Small intestine (tissue), 7 donors: ENCODE results near the gene MAGI1. TPM values are rescaled to one million over a fixed set of nuclear protein-coding genes. Genes with fewer than 3 reads are reported as not detected.

Experiments
- DNase-seq, 2 donors: peaks; one replicate each; pipeline versions ENCODE4 v3.0.0 to v3.0.0-alpha.2; 2013
- FAIRE-seq: peaks from 2 replicates; lab custom pipeline; 2012; peaks lifted over from hg19 to GRCh38; lab: Jason Lieb, UNC
- H3K27ac ChIP-seq, 3 donors: one replicate each; pipeline ENCODE4 v1.5.1; 2013; ENCODE audit warnings: low read length in 2 of 3, mild to moderate bottlenecking in 2 of 3, control low read depth in 1 of 3, inconsistent platforms in 1 of 3, low read depth in 1 of 3, moderate library complexity in 1 of 3
- H3K27me3 ChIP-seq, 3 donors: one replicate each; pipeline ENCODE4 v1.6.1; 2013; ENCODE audit warnings: low read length in 3 of 3, inconsistent platforms in 1 of 3; ENCODE audit not compliant: control insufficient read depth in 3 of 3, insufficient read depth in 3 of 3
- H3K36me3 ChIP-seq, 3 donors: one replicate each; pipeline ENCODE4 v1.6.1; 2013; ENCODE audit warnings: low read length in 3 of 3, inconsistent platforms in 1 of 3, low read depth in 1 of 3, mild to moderate bottlenecking in 1 of 3, moderate library complexity in 1 of 3; ENCODE audit not compliant: control insufficient read depth in 3 of 3, insufficient read depth in 2 of 3
- H3K4me1 ChIP-seq, 3 donors: one replicate each; pipeline ENCODE4 v1.6.1; 2013; ENCODE audit warnings: low read length in 2 of 3, inconsistent platforms in 1 of 3, low read depth in 1 of 3, mild to moderate bottlenecking in 1 of 3, moderate library complexity in 1 of 3; ENCODE audit not compliant: control insufficient read depth in 3 of 3, insufficient read depth in 2 of 3
- H3K4me3 ChIP-seq, 3 donors: one replicate each; pipeline ENCODE4 v1.5.1; 2013; ENCODE audit warnings: low read length in 3 of 3, control low read depth in 1 of 3, inconsistent platforms in 1 of 3, low read depth in 1 of 3, mild to moderate bottlenecking in 1 of 3, moderate library complexity in 1 of 3
- H3K9me3 ChIP-seq, 2 donors: one replicate each; pipeline ENCODE4 v1.6.1; 2013; ENCODE audit warnings: low read depth in 1 of 2, low read length in 1 of 2; ENCODE audit not compliant: control insufficient read depth in 2 of 2, insufficient read depth in 1 of 2
- WGBS, 3 donors: extraction: QIAGEN DNeasy Blood & Tissue Kit; methylation state at CpG; one replicate each; pipeline ENCODE4 v1.1.7; 2013; 5-methylcytosine and 5-hydroxymethylcytosine counted together
- polyA plus RNA-seq, 4 donors: library from polyadenylated mRNA; stranded (reverse) in 3 of 4; unstranded in 1 of 4; fragments of 200-250 nt in 3 of 4; fragments of 120-200 nt in 1 of 4; gene quantifications; one replicate each; pipeline versions ENCODE4 v1.2.1 to v1.2.3, GENCODE V29; 2013
- donor health status: healthy with polysubstance abuse.
- donor health status: control.
- donor health status: control.
- donor health status: Bipolar disorder and iron deficiency.
- donor health status: healthy.

The MAGI1 gene
- polyA plus RNA-seq, 4 donors, result 10.0 to 35.1 (median 12.6) TPM

- FAIRE-seq (no peak), DNase-seq (no peak)
- no peak overlapping the region for H3K4me3 ChIP-seq
- H3K9me3 ChIP-seq, result no peaks in the 10 kb centered on the region
- 82 to 88% (median 86%) methylated on average over 8 of the region's 8 CpGs for WGBS, 3 donors
- peaks cover 0 to 3% (median 0%) of the 10 kb centered on the region in 3 donors for H3K4me1 ChIP-seq
- H3K36me3 ChIP-seq, result peaks cover 0 to 3% (median 0%) of the 10 kb centered on the region in 3 donors
- no peaks in the 10 kb centered on the region for H3K27me3 ChIP-seq
- no peak overlapping the region for H3K27ac ChIP-seq
These were observed 39.1 kb downstream of the MAGI1 start for GRCh38 chr3:65999606-66000005.

DNA sequence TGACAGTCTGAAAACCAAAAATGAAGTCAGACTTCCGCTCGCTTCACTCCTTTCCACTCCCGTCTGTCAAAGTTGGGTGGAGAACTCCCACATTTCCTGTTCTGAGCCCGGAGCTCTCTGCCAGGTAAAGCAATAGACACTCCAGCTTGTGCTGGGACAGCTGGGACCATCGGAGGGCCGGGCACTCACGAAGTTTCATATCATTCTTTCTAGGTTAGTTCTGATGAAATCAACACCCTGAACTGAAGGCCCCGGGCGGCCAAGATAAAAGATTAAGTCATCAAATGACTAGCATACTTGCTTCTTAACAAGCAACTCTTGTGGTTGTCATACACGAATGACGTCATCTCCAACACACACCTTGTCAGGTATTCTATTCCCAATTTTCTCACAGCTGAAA is 42.1 kb downstream of the MAGI1 start:
- DNase-seq (peak in 1 of 2 donors; percentile 14), FAIRE-seq (no peak)
- Histone ChIP-seq H3K27ac (no peak overlapping the region), H3K4me1 (peaks cover 0 to 3% (median 0%) of the 10 kb centered on the region in 3 donors), H3K36me3 (no peaks in the 10 kb centered on the region), H3K4me3 (no peak overlapping the region), H3K9me3 (no peaks in the 10 kb centered on the region), H3K27me3 (no peaks in the 10 kb centered on the region)
- WGBS, 3 donors, result 75 to 78% (median 77%) methylated on average over 11 of the region's 11 CpGs

DNA sequence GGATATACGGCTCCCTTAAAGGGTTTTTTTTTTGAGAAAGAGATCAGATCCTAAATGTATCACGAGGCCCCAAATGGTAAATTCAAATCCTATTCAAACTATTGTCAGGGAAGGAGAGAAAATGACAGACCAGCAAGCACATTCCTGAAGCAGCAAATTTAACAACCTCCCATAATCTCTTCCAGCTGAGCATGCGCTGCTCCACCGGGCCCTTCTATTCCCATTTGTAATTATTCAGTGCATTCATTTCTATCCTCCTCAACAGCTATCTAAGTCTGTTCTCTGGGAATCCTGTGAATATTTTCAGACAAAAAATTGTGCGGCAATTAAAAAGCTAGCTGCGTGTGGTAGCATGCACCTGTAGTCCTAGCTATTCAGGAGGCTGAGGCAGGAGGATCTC is 43.2 kb downstream of the MAGI1 start:
- Histone ChIP-seq H3K4me1 (no peaks in the 10 kb centered on the region), H3K36me3 (no peaks in the 10 kb centered on the region), H3K27me3 (no peaks in the 10 kb centered on the region), H3K9me3 (no peaks in the 10 kb centered on the region), H3K27ac (no peak overlapping the region), H3K4me3 (no peak overlapping the region)
- DNase-seq, result no peak
- FAIRE-seq, result no peak
- 85 to 98% (median 95%) methylated on average over 6 of the region's 6 CpGs for WGBS, 3 donors

GRCh38 chr3:65995030-65995429 is 43.7 kb downstream of the MAGI1 start:
- FAIRE-seq, result no peak
- 76 to 83% (median 76%) methylated on average over 4 of the region's 4 CpGs for WGBS, 3 donors
- H3K27me3 ChIP-seq, result no peaks in the 10 kb centered on the region

DNA sequence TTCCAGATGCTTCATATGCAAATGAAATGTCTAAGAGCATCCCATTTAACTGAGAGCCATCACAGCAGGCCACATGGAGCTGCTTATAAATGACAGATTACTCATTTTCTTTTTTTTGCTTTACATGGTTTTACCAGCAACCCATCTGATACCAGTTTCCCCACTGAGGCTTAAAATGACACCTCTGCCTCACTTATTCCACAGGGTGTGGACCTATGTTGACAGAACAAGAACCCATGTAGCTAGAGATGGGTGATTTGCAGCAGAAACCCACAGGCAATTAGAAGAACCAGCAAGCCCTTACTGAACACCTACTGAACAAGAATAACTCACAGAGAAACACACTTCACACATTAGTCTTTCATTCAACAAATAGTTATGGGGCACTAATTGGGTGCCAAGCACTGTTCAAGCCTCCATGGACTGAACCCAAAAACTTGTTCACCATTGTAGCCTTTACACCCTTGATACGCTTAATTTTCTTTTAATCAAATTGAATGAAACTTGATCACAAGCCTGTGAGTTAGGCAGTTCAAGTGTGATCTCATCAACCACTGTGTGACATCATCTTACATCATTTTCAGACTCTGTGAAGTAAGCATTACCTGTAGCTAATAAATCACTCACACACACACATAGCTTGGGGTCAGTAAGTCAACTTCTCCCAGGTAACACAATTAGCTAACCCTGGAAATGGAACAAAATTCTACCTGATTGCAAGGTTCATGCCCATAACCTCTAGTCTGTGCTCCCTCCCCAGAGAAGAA is 45.4 kb downstream of the MAGI1 start:
- 88 to 96% (median 94%) methylated on average over 1 of the region's 1 CpG for WGBS, 3 donors
- Histone ChIP-seq H3K9me3 (no peaks in the 10 kb centered on the region), H3K4me3 (no peak overlapping the region), H3K27me3 (no peaks in the 10 kb centered on the region), H3K4me1 (no peaks in the 10 kb centered on the region), H3K27ac (no peak overlapping the region), H3K36me3 (no peaks in the 10 kb centered on the region)
- DNase-seq, result no peak
- FAIRE-seq, result no peak

More at GRCh38 chr3:65995030-65995429, 43.7 kb downstream of the MAGI1 start:
- H3K4me3 ChIP-seq, result no peak overlapping the region
- no peaks in the 10 kb centered on the region for H3K36me3 ChIP-seq
- peak in 1 of 2 donors; percentile 37 for DNase-seq
- H3K9me3 ChIP-seq, result no peaks in the 10 kb centered on the region
- no peaks in the 10 kb centered on the region for H3K4me1 ChIP-seq
- no peak overlapping the region for H3K27ac ChIP-seq

DNA sequence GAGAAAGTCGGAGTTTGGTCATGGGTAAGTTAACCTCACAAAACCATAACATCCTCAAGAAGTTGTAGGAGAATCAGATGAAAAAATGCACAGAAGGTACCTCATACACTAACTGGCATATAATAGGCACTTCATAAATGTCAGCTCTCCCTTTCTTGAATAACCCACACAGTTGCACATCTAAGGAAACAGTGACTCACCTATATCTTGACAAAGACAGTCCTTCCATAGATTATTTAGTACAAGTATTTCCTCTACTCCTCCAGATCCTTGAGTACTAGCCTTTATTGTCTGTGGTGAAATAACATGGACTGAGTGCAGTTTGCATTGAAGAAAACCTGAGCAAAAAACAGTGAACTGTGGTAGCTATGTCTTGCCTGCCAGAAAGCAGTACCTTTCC is 46.6 kb downstream of the MAGI1 start:
- no peaks in the 10 kb centered on the region for H3K4me1 ChIP-seq
- 82 to 100% (median 82%) methylated on average over 1 of the region's 1 CpG for WGBS, 3 donors
- DNase-seq, result no peak
- no peaks in the 10 kb centered on the region for H3K27me3 ChIP-seq
- H3K9me3 ChIP-seq, result no peaks in the 10 kb centered on the region
- no peak overlapping the region for H3K4me3 ChIP-seq
- H3K27ac ChIP-seq, result no peak overlapping the region
- no peaks in the 10 kb centered on the region for H3K36me3 ChIP-seq
- no peak for FAIRE-seq

GRCh38 chr3:65988411-65989180 is 50.1 kb downstream of the MAGI1 start:
- Histone ChIP-seq H3K4me1 (no peaks in the 10 kb centered on the region), H3K36me3 (peaks cover 0 to 3% (median 0%) of the 10 kb centered on the region in 3 donors), H3K27me3 (no peaks in the 10 kb centered on the region), H3K27ac (no peak overlapping the region), H3K4me3 (no peak overlapping the region), H3K9me3 (no peaks in the 10 kb centered on the region)
- DNase-seq, result no peak
- WGBS, 3 donors, result 80 to 90% (median 87%) methylated on average over 5 of the region's 5 CpGs
- no peak for FAIRE-seq

DNA sequence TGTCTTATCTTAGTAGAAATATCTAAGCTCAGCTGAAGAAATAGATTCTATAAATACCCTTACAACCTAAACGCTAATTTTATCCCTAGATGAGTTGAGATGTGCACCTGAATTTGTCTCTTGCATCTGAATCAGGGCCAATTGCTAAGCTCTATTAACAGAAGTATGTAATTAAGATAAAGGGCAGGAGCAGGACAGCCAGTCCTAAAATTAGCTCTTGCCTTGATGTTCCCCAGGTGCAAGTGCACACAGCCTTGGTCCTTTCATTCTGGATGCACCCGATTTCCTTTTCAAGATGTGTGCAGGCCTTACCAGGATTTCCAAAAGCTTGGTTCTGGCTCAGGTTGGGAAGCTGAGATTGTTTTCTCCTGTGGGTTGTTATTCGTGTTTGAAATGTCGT is 52.4 kb downstream of the MAGI1 start:
- Histone ChIP-seq H3K36me3 (peaks cover 0 to 3% (median 0%) of the 10 kb centered on the region in 3 donors), H3K9me3 (no peaks in the 10 kb centered on the region), H3K4me1 (no peaks in the 10 kb centered on the region), H3K27ac (no peak overlapping the region), H3K4me3 (no peak overlapping the region), H3K27me3 (no peaks in the 10 kb centered on the region)
- no peak for DNase-seq
- 82 to 92% (median 84%) methylated on average over 4 of the region's 4 CpGs for WGBS, 3 donors
- no peak for FAIRE-seq
